ENCODE results near the gene PPP1R37. TPM values are rescaled to one million over a fixed set of nuclear protein-coding genes. Genes with fewer than 3 reads are reported as not detected.
A peak's percentile ranks its signal among the peaks of the same experiment; 100 is the strongest.
"Not testable (repeated sequence)": the region's sequence is repeated elsewhere in the genome, so short reads cannot be mapped to it uniquely, and the experiment has no call there.

The PPP1R37 gene
- total RNA-seq, 1 donor from 2014 or later = 36.5 TPM

GRCh38 chr19:45102481-45102880, 9.5 kb downstream of the PPP1R37 start:
- Histone ChIP-seq H3K27me3 (ENCODE audit: control insufficient read depth, insufficient read depth, low read length) (no peaks in the 10 kb centered on the region), H3K4me3 (ENCODE audit: low read depth, low read length) (no peak overlapping the region), H3K36me3 (ENCODE audit: control insufficient read depth, insufficient read depth, low read length) (no peaks in the 10 kb centered on the region)
- DNase-seq (ENCODE audit: low read depth) = no peak
- TF ChIP-seq CTCF (IDR thresholded peaks at IDR 0.05; ENCODE audit: insufficient read depth, low read length, poor library complexity, severe bottlenecking) = no peak

DNA sequence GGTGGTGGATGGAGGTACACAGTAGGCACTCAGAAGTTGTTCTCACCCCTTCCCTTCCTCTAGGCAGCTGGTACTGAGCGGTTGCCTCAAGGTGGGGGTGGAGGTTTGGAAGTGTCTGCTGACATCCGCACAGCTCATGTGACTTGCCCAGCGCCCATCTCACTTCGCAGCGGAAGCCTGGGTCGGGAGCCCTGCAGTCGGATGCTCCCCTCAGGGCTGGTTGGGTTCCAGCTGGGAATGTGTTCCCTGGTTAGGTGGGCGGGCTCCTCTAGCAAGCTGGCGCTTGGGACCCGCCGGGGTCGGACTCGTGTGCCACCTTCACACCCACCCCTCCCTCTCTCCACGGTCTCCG, 10.2 kb downstream of the PPP1R37 start:
- no peak for TF ChIP-seq CTCF (IDR thresholded peaks at IDR 0.05; ENCODE audit: insufficient read depth, low read length, poor library complexity, severe bottlenecking)
- no peak for DNase-seq (ENCODE audit: low read depth)
- Histone ChIP-seq H3K4me3 (ENCODE audit: low read depth, low read length) (no peak overlapping the region), H3K36me3 (ENCODE audit: control insufficient read depth, insufficient read depth, low read length) (no peaks in the 10 kb centered on the region), H3K27me3 (ENCODE audit: control insufficient read depth, insufficient read depth, low read length) (no peaks in the 10 kb centered on the region)

GRCh38 chr19:45103508-45104319, 10.7 kb downstream of the PPP1R37 start:
- peak; percentile 31 for TF ChIP-seq CTCF (IDR thresholded peaks at IDR 0.05; ENCODE audit: insufficient read depth, low read length, poor library complexity, severe bottlenecking)
- no peaks in the 10 kb centered on the region for H3K27me3 ChIP-seq (ENCODE audit: control insufficient read depth, insufficient read depth, low read length)
- no peak for DNase-seq (ENCODE audit: low read depth)
- no peaks in the 10 kb centered on the region for H3K36me3 ChIP-seq (ENCODE audit: control insufficient read depth, insufficient read depth, low read length)
- no peak overlapping the region for H3K4me3 ChIP-seq (ENCODE audit: low read depth, low read length)

GRCh38 chr19:45104658-45105349, 11.8 kb downstream of the PPP1R37 start:
- H3K4me3 ChIP-seq (ENCODE audit: low read depth, low read length) = no peak overlapping the region
- no peak for TF ChIP-seq CTCF (IDR thresholded peaks at IDR 0.05; ENCODE audit: insufficient read depth, low read length, poor library complexity, severe bottlenecking)
- DNase-seq (ENCODE audit: low read depth) = no peak

GRCh38 chr19:45106363-45106762, 13.4 kb downstream of the PPP1R37 start:
- H3K4me3 ChIP-seq (ENCODE audit: low read depth, low read length); DNase-seq (ENCODE audit: low read depth); H3K27me3 ChIP-seq (ENCODE audit: control insufficient read depth, insufficient read depth, low read length); H3K36me3 ChIP-seq (ENCODE audit: control insufficient read depth, insufficient read depth, low read length): not testable (repeated sequence)

More at GRCh38 chr19:45104658-45105349, 11.8 kb downstream of the PPP1R37 start:
- Histone ChIP-seq H3K36me3 (ENCODE audit: control insufficient read depth, insufficient read depth, low read length) (no peaks in the 10 kb centered on the region), H3K27me3 (ENCODE audit: control insufficient read depth, insufficient read depth, low read length) (no peaks in the 10 kb centered on the region)

GRCh38 chr19:45107621-45108150, 14.7 kb downstream of the PPP1R37 start:
- no peak overlapping the region for H3K4me3 ChIP-seq (ENCODE audit: low read depth, low read length)
- H3K27me3 ChIP-seq (ENCODE audit: control insufficient read depth, insufficient read depth, low read length) = no peaks in the 10 kb centered on the region
- no peak for TF ChIP-seq CTCF (IDR thresholded peaks at IDR 0.05; ENCODE audit: insufficient read depth, low read length, poor library complexity, severe bottlenecking)
- no peak for DNase-seq (ENCODE audit: low read depth)
- no peaks in the 10 kb centered on the region for H3K36me3 ChIP-seq (ENCODE audit: control insufficient read depth, insufficient read depth, low read length)
